ENCODE results near the gene OR14I1. TPM values are rescaled to one million over a fixed set of nuclear protein-coding genes. Genes with fewer than 3 reads are reported as not detected.

The OR14I1 gene
- total RNA-seq (2014; rRNA removed; shearing (Covaris generic)) = not detected in 2 replicates

DNA sequence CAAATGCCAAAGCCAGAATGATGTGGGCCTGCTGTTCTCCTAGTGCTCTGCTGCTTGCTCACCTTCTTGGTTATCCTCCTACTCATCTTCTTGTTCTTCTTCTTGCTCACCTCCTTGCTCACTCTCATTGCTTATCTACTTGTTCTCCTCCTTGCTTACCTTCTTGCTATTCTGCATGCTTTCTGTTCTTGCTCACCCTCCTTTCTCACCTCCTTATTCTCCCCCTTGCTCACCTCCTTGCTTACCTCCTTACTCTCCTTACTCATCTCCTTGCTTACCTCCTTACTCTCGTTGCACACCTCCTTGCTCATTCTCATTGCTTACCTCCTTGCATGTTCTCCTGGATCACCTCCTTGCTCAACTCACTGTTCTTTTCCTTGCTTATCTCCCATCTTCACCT, at the start of gene OR14I1:
Gene OR14I1 (minus strand): TSS at position 53 of the 400 bp plus-strand sequence.
- DNase-seq (ENCODE audit: low spot score) = no peak

DNA sequence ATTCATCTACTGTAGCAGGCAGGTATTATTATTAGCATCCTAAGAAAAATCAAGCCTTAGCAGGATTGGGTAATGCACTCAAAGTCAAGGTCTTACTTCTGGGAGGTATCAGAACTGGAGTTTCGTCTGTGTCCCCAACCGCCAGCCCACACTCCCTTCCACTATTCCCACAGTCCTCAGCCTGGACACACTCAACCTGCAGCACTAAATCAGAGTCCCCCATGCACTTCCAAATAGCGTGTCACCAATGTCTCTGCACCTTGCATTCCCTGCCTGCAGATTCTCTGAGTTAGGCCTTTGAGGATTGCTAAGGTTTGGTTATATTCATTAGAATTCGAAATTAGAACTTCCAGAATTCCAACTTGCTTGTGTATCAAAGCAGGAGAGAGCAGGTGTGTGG, 49.1 kb upstream of the OR14I1 start:
- no peak for DNase-seq (ENCODE audit: low spot score)

- no peak for DNase-seq (ENCODE audit: low spot score)
Observed at GRCh38 chr1:248751142-248751541, 48.6 kb upstream of the OR14I1 start.

DNA sequence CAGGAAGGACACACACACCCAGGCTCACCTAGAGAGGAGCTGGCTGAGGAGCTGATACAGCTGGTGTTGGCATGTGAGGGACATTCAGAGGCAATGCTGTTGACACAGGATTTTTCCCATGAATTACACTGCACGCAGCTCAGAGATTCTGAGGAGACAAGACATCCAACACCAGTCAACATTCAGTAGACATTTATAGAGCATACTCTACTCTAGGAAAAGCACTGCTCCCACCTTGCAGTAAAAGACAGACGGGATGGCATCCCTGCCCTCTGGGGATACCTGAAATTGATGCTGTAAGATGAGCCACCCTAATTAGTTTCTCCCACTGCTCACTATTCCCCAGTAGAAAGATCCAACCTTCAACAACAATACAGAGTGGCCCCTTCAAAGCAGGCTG, 47.9 kb upstream of the OR14I1 start:
- DNase-seq (ENCODE audit: low spot score) = no peak

DNA sequence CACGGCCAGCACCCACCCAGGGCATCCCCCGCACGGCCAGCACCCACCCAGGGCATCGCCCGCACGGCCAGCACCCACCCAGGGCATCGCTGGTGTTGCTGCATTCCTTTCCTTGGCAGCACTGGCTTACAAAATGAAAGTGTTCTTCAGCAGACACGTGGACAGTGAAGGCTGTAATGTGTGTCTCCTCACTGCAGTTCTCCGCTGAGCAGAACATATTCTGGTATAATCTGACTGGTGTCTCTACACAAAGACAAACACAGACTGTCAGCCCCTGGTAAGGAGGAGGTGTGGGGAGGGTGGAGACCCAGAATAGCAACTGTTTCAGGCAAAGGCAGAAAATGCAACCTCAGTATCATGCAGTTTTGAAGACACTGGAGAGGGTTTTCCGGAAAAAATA, 45.6 kb upstream of the OR14I1 start:
- no peak for DNase-seq (ENCODE audit: low spot score)

GRCh38 chr1:248740876-248741275, 38.3 kb upstream of the OR14I1 start:
- no peak for DNase-seq (ENCODE audit: low spot score)

DNA sequence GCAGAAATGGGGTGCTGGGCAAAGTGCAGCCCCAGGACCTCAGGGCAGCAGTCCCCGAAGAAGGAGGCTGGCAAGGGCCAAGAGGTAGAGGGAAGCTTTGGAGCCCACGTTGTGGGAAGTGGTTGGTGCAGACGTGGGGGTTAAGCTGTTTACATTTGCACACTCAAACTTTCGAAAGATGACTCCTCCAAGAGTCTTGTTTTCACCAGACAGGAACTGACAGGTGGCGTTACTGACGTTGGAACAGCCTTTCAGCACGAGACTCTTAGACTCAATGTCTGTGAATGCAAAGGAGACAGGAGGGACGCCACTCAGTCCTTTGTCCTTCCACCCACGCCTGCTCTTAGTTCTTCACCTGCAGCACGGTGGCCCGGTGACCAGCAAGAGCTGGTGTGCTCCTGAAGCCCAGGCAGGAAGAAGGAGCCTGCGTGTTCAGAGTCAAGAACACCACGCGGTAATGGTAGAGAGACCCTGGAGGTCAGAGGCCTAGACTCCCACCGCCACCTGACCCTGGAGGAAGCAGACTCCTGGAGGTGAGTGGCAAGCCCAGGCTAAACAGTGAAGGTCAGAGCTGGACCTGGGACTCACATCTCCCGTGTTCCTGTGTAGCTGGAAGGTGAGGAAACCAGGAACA, 37.1 kb upstream of the OR14I1 start:
- DNase-seq (ENCODE audit: low spot score) = no peak

- no peak for DNase-seq (ENCODE audit: low spot score)
Observed at GRCh38 chr1:248737457-248737856, 34.9 kb upstream of the OR14I1 start.

- no peak for DNase-seq (ENCODE audit: low spot score)
Observed at GRCh38 chr1:248736977-248737376, 34.4 kb upstream of the OR14I1 start.

DNA sequence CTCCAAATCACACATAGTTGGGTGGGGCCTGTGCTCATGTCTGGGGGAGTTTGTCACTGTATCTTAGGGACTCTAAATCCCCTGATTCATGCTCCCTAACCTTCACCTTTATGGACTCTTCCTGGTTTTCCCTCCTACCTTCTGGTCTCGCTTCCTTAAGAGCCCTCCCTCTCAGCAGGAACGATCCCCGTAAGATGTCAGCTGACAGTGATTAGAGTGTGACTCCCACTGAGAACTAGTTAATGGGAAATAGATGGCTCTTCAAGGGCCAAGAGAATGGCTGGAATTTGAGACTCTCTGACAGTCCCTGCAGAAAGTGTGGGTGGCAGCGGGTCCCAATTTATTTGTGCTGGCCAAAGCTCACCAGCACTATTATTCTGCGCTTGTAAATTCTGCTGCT, 31.0 kb upstream of the OR14I1 start:
- no peak for DNase-seq (ENCODE audit: low spot score)

- DNase-seq (ENCODE audit: low spot score) = no peak
Observed at GRCh38 chr1:248730507-248731335, 28.2 kb upstream of the OR14I1 start.

- no peak for DNase-seq (ENCODE audit: low spot score)
Observed at GRCh38 chr1:248714248-248714647, 11.7 kb upstream of the OR14I1 start.

DNA sequence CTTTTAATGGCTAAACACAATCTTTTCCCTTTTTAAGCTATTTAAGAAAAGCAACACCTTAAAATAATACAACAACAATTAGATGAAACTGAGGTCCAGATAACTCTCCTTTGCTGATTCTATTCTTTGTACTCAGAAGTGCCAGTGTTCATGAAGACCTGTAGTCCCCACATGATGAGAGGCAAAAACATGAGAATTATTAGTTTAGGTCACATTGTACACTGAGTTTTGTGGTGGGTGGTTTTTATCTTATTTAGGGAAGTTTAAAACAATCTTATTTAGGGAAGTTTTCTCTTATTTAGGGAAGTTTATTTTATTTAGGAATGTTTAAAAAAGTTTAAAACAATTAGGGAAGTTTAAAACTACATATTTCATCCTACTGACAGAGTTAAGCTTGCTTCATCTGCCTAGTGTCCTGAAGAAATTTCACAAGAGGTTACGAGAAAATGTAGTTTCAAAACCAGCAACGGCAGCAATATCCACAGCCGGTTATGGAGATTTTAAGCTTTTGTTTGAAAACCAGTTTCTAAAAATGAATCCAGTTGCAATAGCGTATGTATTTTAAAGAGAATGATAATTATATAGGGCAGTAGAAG, 7.8 kb upstream of the OR14I1 start:
- DNase-seq (ENCODE audit: low spot score) = no peak

GRCh38 chr1:248704606-248705005, 2.0 kb upstream of the OR14I1 start:
- no peak for DNase-seq (ENCODE audit: low spot score)

- peak; percentile 6 for DNase-seq (ENCODE audit: low spot score)
Observed at GRCh38 chr1:248703674-248704073, 1.1 kb upstream of the OR14I1 start.

GRCh38 chr1:248699099-248699498, 3.5 kb downstream of the OR14I1 start:
- no peak for DNase-seq (ENCODE audit: low spot score)

- DNase-seq (ENCODE audit: low spot score) = no peak
Observed at GRCh38 chr1:248697907-248698306, 4.7 kb downstream of the OR14I1 start.

DNA sequence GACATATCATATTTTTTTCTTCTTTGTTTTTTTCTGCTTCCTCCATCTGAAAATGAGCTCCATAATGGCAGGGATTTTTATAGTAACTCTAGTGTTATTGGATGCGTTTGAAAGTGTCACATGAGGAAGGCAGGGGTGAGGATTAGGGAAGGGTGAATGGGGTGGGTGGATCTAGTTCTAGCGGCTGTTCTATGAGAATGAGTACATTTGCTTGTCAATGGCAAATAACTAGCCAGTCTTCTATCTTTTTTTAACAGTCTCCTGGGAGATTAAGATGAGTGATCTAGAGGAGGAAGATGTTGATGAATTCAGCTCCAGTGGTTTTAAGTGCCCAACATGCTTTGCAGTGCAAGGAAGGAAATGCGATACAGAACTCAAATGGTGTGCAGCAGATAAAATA, 5.8 kb downstream of the OR14I1 start:
- DNase-seq (ENCODE audit: low spot score) = no peak

DNA sequence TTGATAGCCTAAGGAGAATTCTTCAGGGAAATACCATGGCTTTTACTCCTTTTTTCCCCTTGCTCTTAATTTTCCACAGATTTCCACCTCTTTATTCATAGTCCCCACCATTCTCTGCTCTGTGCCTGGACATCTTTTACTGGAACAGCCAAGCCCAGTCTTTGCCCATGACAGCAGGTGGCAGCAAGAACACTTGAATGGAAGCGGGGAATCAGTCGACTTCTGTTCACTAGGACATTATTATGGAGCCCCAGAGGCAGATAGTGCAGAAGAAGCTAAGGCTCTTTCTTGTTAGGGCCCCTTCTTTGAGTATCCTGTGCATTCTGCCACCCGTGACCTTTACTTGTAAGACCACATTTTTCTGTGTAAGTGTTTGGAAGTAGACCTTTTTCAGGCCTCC, 6.3 kb downstream of the OR14I1 start:
- peak; percentile 54 for DNase-seq (ENCODE audit: low spot score)

DNA sequence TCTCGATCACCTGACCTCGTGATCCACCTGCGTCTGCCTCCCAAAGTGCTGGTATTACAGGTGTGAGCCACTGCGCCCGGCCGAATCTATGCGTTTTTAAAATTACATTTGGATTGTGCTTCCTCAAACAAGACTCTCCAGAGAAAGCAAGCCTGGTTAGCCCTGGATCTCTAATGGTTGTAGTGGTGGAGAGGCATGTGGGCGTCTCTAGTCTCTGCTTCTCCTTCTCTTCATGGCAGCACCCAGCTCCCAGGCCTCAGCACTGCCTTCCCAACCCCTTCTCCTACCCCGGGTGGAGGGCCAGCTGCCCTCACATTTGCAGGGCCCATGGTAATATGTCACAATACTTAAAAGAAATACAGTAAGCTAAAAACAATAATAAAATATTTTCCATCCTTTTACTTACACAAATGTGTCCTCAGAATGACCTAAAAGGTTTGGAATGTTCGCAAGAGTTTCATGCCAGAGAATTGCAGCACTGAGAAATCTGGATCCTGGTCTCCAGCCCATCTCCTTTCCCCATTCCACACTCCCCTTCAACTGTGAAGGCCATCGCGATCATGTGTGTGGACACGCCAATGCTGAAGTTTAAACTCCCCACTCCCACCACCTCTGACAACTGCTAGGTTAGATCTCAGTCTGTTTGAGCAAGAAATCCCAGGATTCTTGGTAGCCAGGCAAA, 7.0 kb downstream of the OR14I1 start:
- no peak for DNase-seq (ENCODE audit: low spot score)

- DNase-seq (ENCODE audit: low spot score) = no peak
Observed at GRCh38 chr1:248691567-248692155, 10.9 kb downstream of the OR14I1 start.
